ENCODE data around the gene SYNDIG1L. TPM values are rescaled to one million over a fixed set of nuclear protein-coding genes. Genes with fewer than 3 reads are reported as not detected.

The SYNDIG1L gene
- polyA plus RNA-seq (2013), result 0.34 and 0.47 TPM in 2 replicates

DNA sequence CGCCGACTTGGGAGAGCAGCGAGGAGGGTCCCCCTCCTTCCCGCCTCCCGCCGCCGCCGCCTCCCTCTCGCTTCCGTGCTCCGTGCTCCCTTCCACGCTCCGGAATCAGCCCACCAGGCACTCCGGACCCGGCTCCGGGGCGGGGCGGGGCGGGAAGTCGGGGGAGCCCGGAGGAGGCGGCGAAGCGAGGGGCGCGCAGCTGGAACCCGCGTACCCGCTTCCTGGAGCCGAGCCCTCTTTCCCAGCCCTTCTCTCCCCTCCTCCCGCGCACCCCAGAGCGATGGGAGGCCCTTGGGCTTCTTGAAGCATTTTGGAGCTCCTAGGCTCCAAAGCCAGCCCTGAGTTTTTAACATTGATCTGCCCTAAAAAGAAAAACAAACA, at the start of gene SYNDIG1L:
TSS of gene SYNDIG1L (minus strand) at position 9 of the 381 bp plus-strand sequence. CDS start 16,466 bp downstream, outside the sequence.
- Histone ChIP-seq H2BK5ac (ENCODE audit: low read depth, low read length, poor library complexity) (no peak within 1 kb of the TSS), H2BK120ac (ENCODE audit: insufficient read depth, low read length, poor library complexity) (no peak within 1 kb of the TSS), H3K23ac (ENCODE audit: low read length) (no peak within 1 kb of the TSS), H4K91ac (ENCODE audit: low read depth, low read length) (no peak within 1 kb of the TSS), H3K4me2 (ENCODE audit: low read length) (peak within 1 kb of the TSS; percentile 53), H3K36me3 (ENCODE audit: control insufficient read depth in 1 of 2, insufficient read depth in 2 of 2, low read length in 2 of 2) (no peaks in the 10 kb centered on the region), H3K14ac (ENCODE audit: low read length) (no peak within 1 kb of the TSS), H4K12ac (ENCODE audit: low read depth, low read length) (no peak within 1 kb of the TSS), H3K9ac (ENCODE audit: low read length) (no peak within 1 kb of the TSS), H3K79me2 (ENCODE audit: control insufficient read depth, insufficient read depth, low read length, poor library complexity) (no peaks in the 10 kb centered on the region), H3K18ac (ENCODE audit: low read length) (no peak within 1 kb of the TSS), H3K27ac (ENCODE audit: low read depth, low read length) (no peak within 1 kb of the TSS), H2AK5ac (ENCODE audit: low read length) (no peak within 1 kb of the TSS), H3K4me3 (ENCODE audit: low read depth, low read length) (peak within 1 kb of the TSS; percentile 26), H3K79me1 (ENCODE audit: low read length) (no peaks in the 10 kb centered on the region), H2BK12ac (ENCODE audit: low read length) (no peak within 1 kb of the TSS), H2AFZ (ENCODE audit: insufficient read depth, low read length, poor library complexity) (no peak within 1 kb of the TSS), H3K4ac (ENCODE audit: low read depth, low read length) (no peak within 1 kb of the TSS), H3K27me3 (ENCODE audit: insufficient read depth, low read length) (peaks cover 14% of the 10 kb centered on the region), H4K8ac (ENCODE audit: low read depth, low read length) (no peak within 1 kb of the TSS), H3K4me1 (ENCODE audit: control insufficient read depth in 1 of 2, insufficient read depth in 2 of 2, low read length in 2 of 2) (peaks cover 0 to 4% of the 10 kb centered on the region in 2 experiments), H3K9me3 (ENCODE audit: insufficient read depth, low read depth, low read length) (peaks cover 2% of the 10 kb centered on the region)
- DNase-seq, result no peak
- WGBS (ENCODE audit: extremely low coverage, insufficient coverage, insufficient read length), result no CpG with 5 or more reads among the region's 33 CpGs

DNA sequence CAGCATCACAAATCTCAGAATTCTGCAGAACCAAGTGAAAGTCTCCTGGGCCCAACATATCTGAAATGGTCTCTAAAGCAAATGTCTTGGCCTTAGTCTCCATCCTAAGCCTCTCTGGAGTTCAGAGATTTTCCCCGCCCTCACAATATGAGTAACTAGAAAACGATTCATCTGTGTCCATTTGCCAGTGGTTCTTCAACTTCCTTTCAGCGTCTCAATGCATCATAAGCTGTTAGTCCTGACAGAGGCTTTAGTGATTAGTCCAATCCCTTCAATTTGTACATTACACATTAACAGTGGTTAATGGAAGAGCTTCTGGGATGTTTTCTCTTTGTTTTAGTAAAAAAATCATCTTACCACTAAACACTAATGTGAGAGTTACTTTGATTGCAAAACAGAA, 49.7 kb upstream of the SYNDIG1L start:
- Histone ChIP-seq H3K18ac (ENCODE audit: low read length) (no peak overlapping the region), H3K9me3 (ENCODE audit: insufficient read depth, low read depth, low read length) (no peaks in the 10 kb centered on the region)

DNA sequence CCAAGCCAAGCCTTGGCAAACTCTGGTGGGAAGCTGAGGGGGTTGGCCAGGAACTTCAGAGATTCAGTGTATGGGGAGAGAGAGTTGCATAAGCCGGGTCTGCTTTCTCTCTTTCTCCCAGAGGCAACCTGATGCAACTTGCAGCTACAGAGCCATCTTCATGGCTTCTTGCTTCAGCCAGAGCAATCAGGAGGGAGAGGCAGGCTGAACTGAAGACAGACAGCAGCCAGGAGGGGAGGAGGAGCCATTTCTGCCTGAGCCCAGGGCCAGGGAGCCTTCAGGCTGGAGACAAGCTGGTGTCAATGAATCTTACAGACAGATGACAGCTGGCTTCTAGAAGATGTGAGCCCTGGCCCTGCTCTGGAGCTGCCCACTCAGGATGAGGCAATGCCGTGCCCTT, 48.4 kb upstream of the SYNDIG1L start:
- Histone ChIP-seq H3K27ac (ENCODE audit: low read depth, low read length) (no peak overlapping the region), H2AFZ (ENCODE audit: insufficient read depth, low read length, poor library complexity) (no peak overlapping the region), H3K79me1 (ENCODE audit: low read length) (no peaks in the 10 kb centered on the region), H3K4me3 (ENCODE audit: low read depth, low read length) (no peak overlapping the region), H4K8ac (ENCODE audit: low read depth, low read length) (no peak overlapping the region), H3K23ac (ENCODE audit: low read length) (no peak overlapping the region), H3K9me3 (ENCODE audit: insufficient read depth, low read depth, low read length) (no peaks in the 10 kb centered on the region), H3K79me2 (ENCODE audit: control insufficient read depth, insufficient read depth, low read length, poor library complexity) (no peaks in the 10 kb centered on the region), H3K4ac (ENCODE audit: low read depth, low read length) (no peak overlapping the region), H3K27me3 (ENCODE audit: insufficient read depth, low read length) (no peaks in the 10 kb centered on the region), H3K14ac (ENCODE audit: low read length) (no peak overlapping the region), H4K12ac (ENCODE audit: low read depth, low read length) (no peak overlapping the region), H2BK5ac (ENCODE audit: low read depth, low read length, poor library complexity) (no peak overlapping the region), H4K91ac (ENCODE audit: low read depth, low read length) (no peak overlapping the region), H3K18ac (ENCODE audit: low read length) (no peak overlapping the region), H3K36me3 (ENCODE audit: control insufficient read depth in 1 of 2, insufficient read depth in 2 of 2, low read length in 2 of 2) (peaks cover 17 to 30% of the 10 kb centered on the region in 2 experiments), H3K4me2 (ENCODE audit: low read length) (no peak overlapping the region), H2BK12ac (ENCODE audit: low read length) (no peak overlapping the region), H2AK5ac (ENCODE audit: low read length) (no peak overlapping the region), H3K9ac (ENCODE audit: low read length) (no peak overlapping the region), H3K4me1 (ENCODE audit: control insufficient read depth in 1 of 2, insufficient read depth in 2 of 2, low read length in 2 of 2) (peaks cover 0 to 3% of the 10 kb centered on the region in 2 experiments), H2BK120ac (ENCODE audit: insufficient read depth, low read length, poor library complexity) (no peak overlapping the region)
- WGBS (ENCODE audit: extremely low coverage, insufficient coverage, insufficient read length), result no CpG with 5 or more reads among the region's 2 CpGs
- DNase-seq, result no peak

More for the DNA sequence above, 49.7 kb upstream of the SYNDIG1L start:
- Histone ChIP-seq H4K12ac (ENCODE audit: low read depth, low read length) (no peak overlapping the region), H4K91ac (ENCODE audit: low read depth, low read length) (no peak overlapping the region), H3K27ac (ENCODE audit: low read depth, low read length) (no peak overlapping the region), H2AFZ (ENCODE audit: insufficient read depth, low read length, poor library complexity) (no peak overlapping the region), H2BK12ac (ENCODE audit: low read length) (no peak overlapping the region), H2BK120ac (ENCODE audit: insufficient read depth, low read length, poor library complexity) (no peak overlapping the region), H3K9ac (ENCODE audit: low read length) (no peak overlapping the region), H3K4me2 (ENCODE audit: low read length) (no peak overlapping the region), H3K79me2 (ENCODE audit: control insufficient read depth, insufficient read depth, low read length, poor library complexity) (no peaks in the 10 kb centered on the region), H3K23ac (ENCODE audit: low read length) (no peak overlapping the region), H3K4me3 (ENCODE audit: low read depth, low read length) (no peak overlapping the region), H3K4me1 (ENCODE audit: control insufficient read depth in 1 of 2, insufficient read depth in 2 of 2, low read length in 2 of 2) (peaks cover 0 to 8% of the 10 kb centered on the region in 2 experiments), H2BK5ac (ENCODE audit: low read depth, low read length, poor library complexity) (no peak overlapping the region), H4K8ac (ENCODE audit: low read depth, low read length) (no peak overlapping the region), H3K14ac (ENCODE audit: low read length) (no peak overlapping the region), H3K79me1 (ENCODE audit: low read length) (no peaks in the 10 kb centered on the region), H3K27me3 (ENCODE audit: insufficient read depth, low read length) (no peaks in the 10 kb centered on the region), H3K4ac (ENCODE audit: low read depth, low read length) (no peak overlapping the region), H3K36me3 (ENCODE audit: control insufficient read depth in 1 of 2, insufficient read depth in 2 of 2, low read length in 2 of 2) (peaks cover 17 to 26% of the 10 kb centered on the region in 2 experiments), H2AK5ac (ENCODE audit: low read length) (no peak overlapping the region)
- WGBS (ENCODE audit: extremely low coverage, insufficient coverage, insufficient read length), result no CpG with 5 or more reads among the region's 3 CpGs
- DNase-seq, result peak in 1 of 2 donors; percentile 12

DNA sequence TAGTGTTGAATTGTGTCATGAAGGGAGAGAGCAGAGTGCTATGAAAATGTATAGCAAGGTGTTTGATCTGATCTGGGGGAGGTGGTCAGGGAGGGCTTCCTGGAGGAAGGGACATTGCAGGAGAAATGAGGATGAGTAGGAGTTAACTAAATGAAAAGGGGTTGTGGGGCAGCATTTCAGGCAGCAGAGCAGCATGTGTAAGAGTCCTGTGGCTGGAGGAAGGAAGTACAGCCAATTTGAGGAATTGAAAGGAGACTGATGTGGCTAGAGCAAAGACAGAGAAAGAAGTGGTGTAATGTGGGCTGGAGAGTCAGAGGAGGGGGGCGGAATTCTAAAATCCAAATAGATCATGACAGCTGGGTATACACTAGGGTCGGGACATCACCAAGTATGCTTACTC, 46.6 kb upstream of the SYNDIG1L start:
- no peaks in the 10 kb centered on the region for H3K79me1 ChIP-seq (ENCODE audit: low read length)
- no peak overlapping the region for H3K9ac ChIP-seq (ENCODE audit: low read length)
- no peak overlapping the region for H3K18ac ChIP-seq (ENCODE audit: low read length)
- no peak overlapping the region for H4K12ac ChIP-seq (ENCODE audit: low read depth, low read length)
- H3K23ac ChIP-seq (ENCODE audit: low read length), result no peak overlapping the region
- H2AFZ ChIP-seq (ENCODE audit: insufficient read depth, low read length, poor library complexity), result no peak overlapping the region
- no peak overlapping the region for H2BK120ac ChIP-seq (ENCODE audit: insufficient read depth, low read length, poor library complexity)
- no peak overlapping the region for H2BK12ac ChIP-seq (ENCODE audit: low read length)
- H3K4me2 ChIP-seq (ENCODE audit: low read length), result no peak overlapping the region
- no peak overlapping the region for H3K14ac ChIP-seq (ENCODE audit: low read length)
- no peaks in the 10 kb centered on the region for H3K9me3 ChIP-seq (ENCODE audit: insufficient read depth, low read depth, low read length)
- H3K4me3 ChIP-seq (ENCODE audit: low read depth, low read length), result no peak overlapping the region
- no peak overlapping the region for H2AK5ac ChIP-seq (ENCODE audit: low read length)
- no peaks in the 10 kb centered on the region for H3K4me1 ChIP-seq (ENCODE audit: control insufficient read depth in 1 of 2, insufficient read depth in 2 of 2, low read length in 2 of 2)
- no peaks in the 10 kb centered on the region for H3K27me3 ChIP-seq (ENCODE audit: insufficient read depth, low read length)
- H3K79me2 ChIP-seq (ENCODE audit: control insufficient read depth, insufficient read depth, low read length, poor library complexity), result no peaks in the 10 kb centered on the region
- no peak overlapping the region for H3K27ac ChIP-seq (ENCODE audit: low read depth, low read length)
- DNase-seq, result no peak
- H3K4ac ChIP-seq (ENCODE audit: low read depth, low read length), result no peak overlapping the region
- WGBS (ENCODE audit: extremely low coverage, insufficient coverage, insufficient read length), result no CpG with 5 or more reads among the region's 2 CpGs
- H4K8ac ChIP-seq (ENCODE audit: low read depth, low read length), result no peak overlapping the region
- H2BK5ac ChIP-seq (ENCODE audit: low read depth, low read length, poor library complexity), result no peak overlapping the region
- peaks cover 15 to 30% of the 10 kb centered on the region in 2 experiments for H3K36me3 ChIP-seq (ENCODE audit: control insufficient read depth in 1 of 2, insufficient read depth in 2 of 2, low read length in 2 of 2)
- no peak overlapping the region for H4K91ac ChIP-seq (ENCODE audit: low read depth, low read length)

All from trophoblast cell (in vitro differentiated cells and primary cell).